ENCODE data around the gene RSPO4. TPM values are rescaled to one million over a fixed set of nuclear protein-coding genes. Genes with fewer than 3 reads are reported as not detected.

RSPO4 gene
- polyA plus RNA-seq, 2 of the 4 experiments (the other 2 are of a cell fraction) = not detected

GRCh38 chr20:924639-925038 is 77.5 kb downstream of the RSPO4 start:
- Histone ChIP-seq H3K4me1 (no peaks in the 10 kb centered on the region), H3K9me3 (0 out of 3 replicates have a peak, but pooled peaks cover 3% of the 10 kb centered on the region), H3K27ac (no peak overlapping the region), H3K4me3 (no peak overlapping the region), H3K4me2 (no peak overlapping the region)
- POLR2A ChIA-PET = no interaction called here
- no peak for FAIRE-seq
- TF ChIP-seq HDAC2 (IDR thresholded peaks at IDR 0.05) (no peak), USF2 (IDR thresholded peaks at IDR 0.05) (peak; percentile 41; the same call in 1 of the 2 replicates)
- ATAC-seq = peak in 1 of 2 experiments; percentile 39; a peak in 1 of 6 replicates
- DNase-seq (ENCODE audit: low read depth in 1 of 2, low spot score in 1 of 2) = peak in 1 of 2 experiments; percentile 25
- CTCF ChIA-PET = interaction anchor here (1.0 to 1.5 kb wide), 2 partner anchors 31 to 108 kb away, joined by 3 to 9 read pairs; no protein-coding TSS in a partner anchor

GRCh38 chr20:922781-923180 is 79.3 kb downstream of the RSPO4 start:
- FAIRE-seq (no peak), ATAC-seq (no peak), DNase-seq (ENCODE audit: low read depth in 1 of 2, low spot score in 1 of 2) (no peak)
- no peaks in the 10 kb centered on the region for H3K9me3 ChIP-seq
- no peaks in the 10 kb centered on the region for H3K4me1 ChIP-seq
- no peak overlapping the region for H3K4me2 ChIP-seq
- ChIA-PET CTCF (interaction anchor here (1.0 to 1.9 kb wide), 4 partner anchors 24 to 104 kb away, joined by 4 to 5 read pairs (median 5); no protein-coding TSS in a partner anchor), POLR2A (interaction anchor here (0.5 kb wide), 1 partner anchor 267 kb away, joined by 4 read pairs; no protein-coding TSS in a partner anchor)
- H3K27ac ChIP-seq = no peak overlapping the region
- H3K4me3 ChIP-seq = no peak overlapping the region
- TF ChIP-seq BHLHE40 (IDR thresholded peaks at IDR 0.05; ENCODE audit: low read depth, low read length) (no peak), SREBF2 (IDR thresholded peaks at IDR 0.05) (no peak), FOSB (CRISPR knock-in tag; IDR thresholded peaks at IDR 0.05) (no peak), MAZ (IDR thresholded peaks at IDR 0.05; ENCODE audit: borderline replicate concordance, low read depth, low read length) (no peak), ATOH8 (CRISPR knock-in tag; IDR thresholded peaks at IDR 0.05; ENCODE audit: low read depth) (no peak), ZSCAN20 (CRISPR knock-in tag; IDR thresholded peaks at IDR 0.05) (no peak)
- WGBS (ENCODE audit: missing lambda C conversion rate) = 26% methylated on average over 4 of the region's 4 CpGs

- Histone ChIP-seq H3K9me3 (no peaks in the 10 kb centered on the region), H3K27ac (no peak overlapping the region), H3K4me2 (no peak overlapping the region), H3K4me3 (no peak overlapping the region), H3K4me1 (no peaks in the 10 kb centered on the region)
- no peak for ATAC-seq
- TF ChIP-seq RFX5 (IDR thresholded peaks at IDR 0.05) (no peak), KDM1A (IDR thresholded peaks at IDR 0.05; ENCODE audit: low read depth) (no peak), HOXB5 (CRISPR knock-in tag; IDR thresholded peaks at IDR 0.05) (no peak), MAFK (IDR thresholded peaks at IDR 0.05; ENCODE audit: partially characterized antibody) (no peak), SREBF2 (IDR thresholded peaks at IDR 0.05) (no peak), HES2 (IDR thresholded peaks at IDR 0.05) (no peak), PHF8 (IDR thresholded peaks at IDR 0.05; ENCODE audit: borderline replicate concordance, low read depth) (no peak), POLR2AphosphoS2 (conservative IDR thresholded peaks at IDR 0.05; ENCODE audit: low read length) (no peak), HMGXB4 (CRISPR knock-in tag; IDR thresholded peaks at IDR 0.05; ENCODE audit: borderline replicate concordance) (no peak), REST (IDR thresholded peaks at IDR 0.05) (no peak)
- 23% methylated on average over 5 of the region's 5 CpGs for WGBS (ENCODE audit: missing lambda C conversion rate)
- no peak for DNase-seq (ENCODE audit: low read depth in 1 of 2, low spot score in 1 of 2)
- ChIA-PET POLR2A (no interaction called here), CTCF (interaction anchor here (1.1 to 1.9 kb wide), 5 partner anchors 32 to 105 kb away, joined by 3 to 10 read pairs (median 5); no protein-coding TSS in a partner anchor)
- no peak for FAIRE-seq
These were observed 81.0 kb downstream of the RSPO4 start for GRCh38 chr20:921068-921467.

All from A549 (cell line).